ENCODE data around the gene LRRC49. TPM values are rescaled to one million over a fixed set of nuclear protein-coding genes. Genes with fewer than 3 reads are reported as not detected.
A peak's percentile ranks its signal among the peaks of the same experiment; 100 is the strongest.

Gene LRRC49
- total RNA-seq, 6 donors from 2014 or later: 3.0 to 26.7 (median 9.2) TPM

GRCh38 chr15:71080705-71081104 lies 188.1 kb downstream of the LRRC49 start:
- DNase-seq: no peak
- 59 to 90% methylated on average over 1 of the region's 1 CpG for WGBS, 2 donors
- ATAC-seq (ENCODE audit: low FRiP score in 2 of 2): peak in 1 of 2 donors; percentile 53
- H3K27me3 ChIP-seq: no peaks in the 10 kb centered on the region
- H3K4me3 ChIP-seq: no peak overlapping the region
- no peak for TF ChIP-seq EP300 (IDR thresholded peaks at IDR 0.05)
- TF ChIP-seq POLR2AphosphoS5 (IDR thresholded peaks at IDR 0.05): no peak
- TF ChIP-seq CTCF (IDR thresholded peaks at IDR 0.05): no peak
- no peak for TF ChIP-seq POLR2A (IDR thresholded peaks at IDR 0.05)
- H3K9me3 ChIP-seq: no peaks in the 10 kb centered on the region
- no peaks in the 10 kb centered on the region for H3K36me3 ChIP-seq
- H3K4me1 ChIP-seq: peaks cover 0 to 8% (median 2%) of the 10 kb centered on the region in 4 donors
- H3K27ac ChIP-seq: no peak overlapping the region

GRCh38 chr15:71082803-71083202 lies 190.2 kb downstream of the LRRC49 start:
- H3K27ac ChIP-seq: peak overlapping the region; percentile 32 to 78 (median 62)
- DNase-seq (no peak), ATAC-seq (ENCODE audit: low FRiP score in 2 of 2) (peak in 1 of 2 donors; percentile 51)
- WGBS, 2 donors: 69 to 71% methylated on average over 5 of the region's 5 CpGs
- H3K4me1 ChIP-seq: peaks cover 0 to 8% (median 2%) of the 10 kb centered on the region in 4 donors
- H3K9me3 ChIP-seq: no peaks in the 10 kb centered on the region
- H3K27me3 ChIP-seq: no peaks in the 10 kb centered on the region
- no peak overlapping the region for H3K4me3 ChIP-seq
- H3K36me3 ChIP-seq: no peaks in the 10 kb centered on the region
- TF ChIP-seq EP300 (IDR thresholded peaks at IDR 0.05): peak in 1 of 4 donors; percentile 26
- no peak for TF ChIP-seq CTCF (IDR thresholded peaks at IDR 0.05)
- peak in 1 of 2 donors; percentile 31 for TF ChIP-seq POLR2AphosphoS5 (IDR thresholded peaks at IDR 0.05)

GRCh38 chr15:71083349-71083748 lies 190.7 kb downstream of the LRRC49 start:
- WGBS, 2 donors: 57% methylated on average over 5 of the region's 5 CpGs
- TF ChIP-seq POLR2AphosphoS5 (IDR thresholded peaks at IDR 0.05) (no peak), CTCF (IDR thresholded peaks at IDR 0.05) (no peak), EP300 (IDR thresholded peaks at IDR 0.05) (peak in 1 of 4 donors; percentile 30), POLR2A (IDR thresholded peaks at IDR 0.05) (no peak)
- Histone ChIP-seq H3K4me1 (peaks cover 0 to 8% (median 2%) of the 10 kb centered on the region in 4 donors), H3K4me3 (no peak overlapping the region), H3K36me3 (no peaks in the 10 kb centered on the region), H3K27me3 (no peaks in the 10 kb centered on the region), H3K27ac (peak overlapping the region; percentile 32 to 78 (median 62)), H3K9me3 (no peaks in the 10 kb centered on the region)
- ATAC-seq (ENCODE audit: low FRiP score in 2 of 2) (peak; percentile 34 to 55), DNase-seq (peak in 1 of 2 donors; percentile 30)

GRCh38 chr15:71084264-71084663 lies 191.6 kb downstream of the LRRC49 start:
- no peak for DNase-seq
- H3K27me3 ChIP-seq: no peaks in the 10 kb centered on the region
- H3K9me3 ChIP-seq: peaks cover 0 to 5% (median 0%) of the 10 kb centered on the region in 4 donors
- 84 to 95% methylated on average over 2 of the region's 2 CpGs for WGBS, 2 donors
- ATAC-seq (ENCODE audit: low FRiP score in 2 of 2): no peak
- H3K4me1 ChIP-seq: peaks cover 0 to 8% (median 2%) of the 10 kb centered on the region in 4 donors
- peak overlapping the region in 3 of 4 donors; percentile 59 to 78 (median 66) for H3K27ac ChIP-seq
- no peaks in the 10 kb centered on the region for H3K36me3 ChIP-seq
- TF ChIP-seq EP300 (IDR thresholded peaks at IDR 0.05) (no peak), CTCF (IDR thresholded peaks at IDR 0.05) (no peak), POLR2AphosphoS5 (IDR thresholded peaks at IDR 0.05) (no peak), POLR2A (IDR thresholded peaks at IDR 0.05) (no peak)
- no peak overlapping the region for H3K4me3 ChIP-seq

- TF ChIP-seq EP300 (IDR thresholded peaks at IDR 0.05) (no peak), CTCF (IDR thresholded peaks at IDR 0.05) (no peak), POLR2AphosphoS5 (IDR thresholded peaks at IDR 0.05) (no peak), POLR2A (IDR thresholded peaks at IDR 0.05) (no peak)
- Histone ChIP-seq H3K9me3 (peaks cover 0 to 5% (median 0%) of the 10 kb centered on the region in 4 donors), H3K36me3 (no peaks in the 10 kb centered on the region), H3K4me1 (peaks cover 0 to 8% (median 2%) of the 10 kb centered on the region in 4 donors), H3K27me3 (no peaks in the 10 kb centered on the region), H3K4me3 (no peak overlapping the region), H3K27ac (no peak overlapping the region)
- DNase-seq (no peak), ATAC-seq (ENCODE audit: low FRiP score in 2 of 2) (no peak)
- WGBS, 2 donors: 72 to 92% methylated on average over 2 to 3 of the region's 3 CpGs
Measured at GRCh38 chr15:71085809-71086208, 193.2 kb downstream of the LRRC49 start.

Data from upper lobe of left lung (tissue), 6 donors.